Measurements from ENCODE around the gene GPR142.

DNA sequence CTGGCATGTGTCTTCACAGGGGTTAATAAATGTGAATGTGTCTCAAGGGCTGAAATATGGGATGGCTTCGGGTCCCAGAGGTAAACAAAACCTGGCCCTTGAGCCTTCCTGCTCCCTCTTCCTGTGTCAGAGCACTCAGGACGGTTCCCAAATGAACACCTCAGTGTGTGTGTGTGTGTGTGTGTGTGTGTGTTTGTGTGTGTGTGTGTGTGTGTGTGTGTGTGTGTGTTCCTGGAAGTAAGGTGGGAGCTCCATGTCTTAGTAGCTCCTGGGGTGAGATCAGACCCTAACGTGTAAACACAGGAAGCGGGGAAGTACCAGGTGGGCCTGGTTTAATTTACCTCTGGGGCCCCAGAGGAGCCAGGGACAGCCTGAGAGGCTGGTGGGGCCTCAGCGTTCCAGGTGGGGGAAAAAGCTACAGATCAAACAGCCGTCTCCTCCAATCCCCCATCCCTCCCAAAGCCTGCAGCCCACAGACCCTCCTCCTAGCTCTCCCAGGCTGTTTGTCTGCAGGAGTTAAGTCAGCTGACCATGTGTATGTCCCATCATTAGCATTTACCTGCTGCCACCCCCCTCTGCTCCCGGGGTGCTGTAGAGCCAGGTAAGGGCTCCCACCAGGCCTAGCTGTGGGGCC is 35.2 kb upstream of the GPR142 start:
- TF ChIP-seq CTCF (IDR thresholded peaks at IDR 0.05) (no peak), POLR2A (IDR thresholded peaks at IDR 0.05) (no peak)

Measured in lower leg skin (tissue), 3 donors.